Spleen (tissue), 11 donors: ENCODE measurements around the gene CARHSP1. TPM values are rescaled to one million over a fixed set of nuclear protein-coding genes. Genes with fewer than 3 reads are reported as not detected.

Source experiments
- DNase-seq: peaks from one replicate; pipeline ENCODE4 v3.0.0-alpha.2; 2020
- H3K27ac ChIP-seq, 8 donors: fragments of 200-600 bp; sonication (generic) in 7 of 8; 1 replicate in 4 of 8; 2 replicates in 4 of 8; pipeline versions ENCODE4 v1.5.0 to v1.8.0; 2016 to 2021; ENCODE audit warnings: inconsistent platforms in 4 of 8, mild to moderate bottlenecking in 4 of 8, moderate library complexity in 1 of 8
- H3K27me3 ChIP-seq, 7 donors: fragments of 200-600 bp; sonication (generic) in 6 of 7; replicated peaks in 1 of 7; 1 replicate in 4 of 7; 2 replicates in 3 of 7; pipeline versions ENCODE4 v1.5.0 to v1.8.0; 2016 to 2021; ENCODE audit warnings: inconsistent platforms in 3 of 7, mild to moderate bottlenecking in 1 of 7
- H3K36me3 ChIP-seq, 6 donors: fragments of 200-600 bp; sonication (generic) in 5 of 6; 1 replicate in 4 of 6; 2 replicates in 2 of 6; pipeline versions ENCODE4 v1.5.0 to v1.8.0; 2016 to 2021; ENCODE audit warnings: inconsistent platforms in 2 of 6
- H3K4me1 ChIP-seq, 6 donors: fragments of 200-600 bp; sonication (generic) in 5 of 6; 1 replicate in 3 of 6; 2 replicates in 3 of 6; pipeline versions ENCODE4 v1.5.0 to v1.8.0; 2016 to 2021; ENCODE audit warnings: inconsistent platforms in 3 of 6
- H3K4me3 ChIP-seq, 8 donors: fragments of 200-600 bp; sonication (generic) in 7 of 8; 1 replicate in 4 of 8; 2 replicates in 4 of 8; pipeline versions ENCODE4 v1.5.0 to v1.8.0; 2016 to 2021; ENCODE audit warnings: inconsistent platforms in 4 of 8, mild to moderate bottlenecking in 4 of 8, moderate library complexity in 2 of 8
- H3K9me3 ChIP-seq, 8 donors: fragments of 200-600 bp; sonication (generic) in 7 of 8; 1 replicate in 4 of 8; 2 replicates in 4 of 8; pipeline versions ENCODE4 v1.5.0 to v1.8.0; 2016 to 2021; ENCODE audit warnings: inconsistent platforms in 4 of 8
- POLR2A ChIP-seq, 3 donors: fragments of 450-650 bp; IDR thresholded peaks; one replicate each; pipeline ENCODE4 v1.5.1; 2017; ENCODE audit warnings: antibody characterized with exemption in 3 of 3, mild to moderate bottlenecking in 1 of 3
- POLR2AphosphoS5 ChIP-seq, 3 donors: sonication (generic); formaldehyde crosslinking; IDR thresholded peaks; one replicate each; pipeline ENCODE4 v1.5.1; 2017; ENCODE audit warnings: antibody characterized with exemption in 3 of 3
- WGBS, 5 donors: extraction: QIAGEN DNeasy Blood & Tissue Kit in 3 of 5; methylation state at CpG; one replicate each; pipeline versions ENCODE4 v1.1.5 to v1.1.7; 2013 to 2018; 5-methylcytosine and 5-hydroxymethylcytosine counted together
- intact Hi-C: fragments of 100-400 bp; cut with DNase I; formaldehyde crosslinking; loops from one replicate; pipeline ENCODE4 v1.15.0; 2023; ENCODE audit warnings: low total_unique reads
- polyA plus RNA-seq, 3 donors: library from polyadenylated mRNA; stranded (reverse); fragments of 200-250 nt; gene quantifications; one replicate each; pipeline ENCODE4 v1.2.1, GENCODE V29; 2013
- total RNA-seq, 7 donors: library from RNA; depleted of rRNA in 3 of 7; stranded (reverse); fragments of >200 nt in 3 of 7; fragmentation: NEBNext Ultra II Directional in 4 of 7; extraction: Animal tissue kit (Norgen Biotek cat#: 25700) in 4 of 7; gene quantifications; one replicate each; pipeline versions ENCODE4 v1.1.0 to v1.2.1, GENCODE V29; 2016 to 2021
- TF ChIP-seq, protein P1 (sequence below), 11 experiments: fragments of 200-600 bp in 7 of 11; fragments of 450-650 bp in 4 of 11; sonication (generic) in 4 of 11; IDR thresholded peaks in 8 of 11; conservative IDR thresholded peaks in 3 of 11; 1 replicate in 7 of 11; 2 replicates in 4 of 11; pipeline versions ENCODE4 v1.4.0 to v1.8.0; 2016 to 2021; ENCODE audit warnings: antibody characterized with exemption in 11 of 11, inconsistent platforms in 4 of 11, mild to moderate bottlenecking in 1 of 11
- donor health status: healthy with polysubstance abuse.
- donor health status: DM: no; HTN: no; CAD: no; lungs with moderate emphysema.
- donor health status: DM: no; HTN: no; CAD: no.
- donor health status: Bipolar disorder and iron deficiency.
- donor health status: healthy.
- donor health status: DM: no; HTN: no; CAD: no.
- donor health status: DM: yes; HTN: yes; CAD: no.

CARHSP1 gene
- total and polyA plus RNA-seq, 10 donors: 42.6 to 98.0 (median 55.7) TPM

DNA sequence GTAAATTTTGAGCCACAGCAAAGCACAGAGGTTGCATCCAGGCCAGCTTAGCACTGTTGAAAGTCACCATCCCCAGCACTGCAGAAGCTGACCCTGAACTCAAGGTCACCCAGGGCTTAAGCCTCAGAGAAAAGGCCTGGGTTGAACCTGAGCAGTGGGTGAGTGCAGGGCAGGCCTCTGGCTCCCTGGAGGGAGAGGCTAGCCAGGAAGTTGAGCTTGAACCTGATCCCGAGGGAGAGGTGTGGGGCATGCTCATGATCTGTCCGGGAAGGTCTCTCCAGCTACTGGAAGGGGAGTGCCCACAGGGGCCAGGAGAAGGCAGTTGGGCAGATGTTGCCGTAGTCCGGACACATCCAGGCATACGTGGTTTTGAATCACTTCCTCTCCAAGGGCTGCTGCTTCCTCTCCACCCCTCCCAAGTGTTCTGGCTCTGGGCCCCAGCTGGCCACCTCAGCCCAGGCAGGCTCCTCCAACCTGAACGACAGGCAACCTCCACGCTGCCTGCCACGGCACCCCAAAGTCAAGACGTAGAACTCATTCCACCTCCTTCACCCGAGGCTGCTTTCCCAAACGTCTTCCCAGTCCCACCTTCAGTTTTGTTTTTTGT, 18.4 kb downstream of the CARHSP1 start:
- Histone ChIP-seq H3K4me1 (peaks cover 14 to 48% (median 25%) of the 10 kb centered on the region in 6 donors), H3K36me3 (peaks cover 0 to 91% (median 38%) of the 10 kb centered on the region in 6 donors), H3K9me3 (no peaks in the 10 kb centered on the region), H3K27me3 (no peaks in the 10 kb centered on the region), H3K27ac (peak overlapping the region in 7 of 8 donors; percentile 39 to 79 (median 68)), H3K4me3 (peak overlapping the region in 1 of 8 donors; percentile 24)
- 14 to 31% (median 17%) methylated on average over 8 to 11 of the region's 11 CpGs for WGBS, 5 donors
- intact Hi-C loops: no loop called here
- DNase-seq: peak; percentile 87
- TF ChIP-seq POLR2AphosphoS5 (IDR thresholded peaks at IDR 0.05) (peak; percentile 74 to 78 (median 75)), POLR2A (IDR thresholded peaks at IDR 0.05) (no peak)
- TF ChIP-seq, protein P1, sequence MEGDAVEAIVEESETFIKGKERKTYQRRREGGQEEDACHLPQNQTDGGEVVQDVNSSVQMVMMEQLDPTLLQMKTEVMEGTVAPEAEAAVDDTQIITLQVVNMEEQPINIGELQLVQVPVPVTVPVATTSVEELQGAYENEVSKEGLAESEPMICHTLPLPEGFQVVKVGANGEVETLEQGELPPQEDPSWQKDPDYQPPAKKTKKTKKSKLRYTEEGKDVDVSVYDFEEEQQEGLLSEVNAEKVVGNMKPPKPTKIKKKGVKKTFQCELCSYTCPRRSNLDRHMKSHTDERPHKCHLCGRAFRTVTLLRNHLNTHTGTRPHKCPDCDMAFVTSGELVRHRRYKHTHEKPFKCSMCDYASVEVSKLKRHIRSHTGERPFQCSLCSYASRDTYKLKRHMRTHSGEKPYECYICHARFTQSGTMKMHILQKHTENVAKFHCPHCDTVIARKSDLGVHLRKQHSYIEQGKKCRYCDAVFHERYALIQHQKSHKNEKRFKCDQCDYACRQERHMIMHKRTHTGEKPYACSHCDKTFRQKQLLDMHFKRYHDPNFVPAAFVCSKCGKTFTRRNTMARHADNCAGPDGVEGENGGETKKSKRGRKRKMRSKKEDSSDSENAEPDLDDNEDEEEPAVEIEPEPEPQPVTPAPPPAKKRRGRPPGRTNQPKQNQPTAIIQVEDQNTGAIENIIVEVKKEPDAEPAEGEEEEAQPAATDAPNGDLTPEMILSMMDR (IDR thresholded peaks at IDR 0.05 in 8 of 11, conservative IDR thresholded peaks at IDR 0.05 in 3 of 11): no peak

DNA sequence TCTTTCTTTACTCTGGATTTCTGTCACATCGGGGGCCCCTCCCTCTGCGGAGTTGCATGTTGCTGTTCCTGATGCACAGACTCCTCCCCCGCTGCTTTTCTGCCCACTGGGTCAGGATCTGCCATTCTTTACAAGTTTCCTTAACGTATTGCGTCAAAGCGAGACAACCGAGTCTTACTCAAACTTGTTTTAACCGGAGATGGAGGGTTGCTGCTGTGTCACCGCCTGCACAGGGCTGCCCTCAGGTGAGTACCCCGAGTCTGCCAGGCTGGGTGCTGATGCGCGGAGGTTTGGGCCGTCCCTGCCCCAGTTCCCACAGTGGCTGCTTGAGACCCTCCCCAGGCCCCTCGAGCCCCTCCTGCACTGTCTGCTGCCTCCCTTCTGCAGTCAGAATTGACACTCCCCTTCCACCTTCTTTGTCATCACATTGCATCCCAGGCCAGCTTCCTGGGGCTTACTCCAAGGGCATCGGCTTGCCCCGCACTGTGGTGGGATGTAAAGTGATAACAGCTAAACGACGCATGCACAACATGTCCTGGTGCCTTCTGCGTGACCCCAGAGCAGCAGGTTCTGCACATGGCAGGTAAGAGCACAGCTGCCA, 19.3 kb downstream of the CARHSP1 start:
- H3K36me3 ChIP-seq: peaks cover 0 to 82% (median 30%) of the 10 kb centered on the region in 6 donors
- no peak overlapping the region for H3K4me3 ChIP-seq
- H3K4me1 ChIP-seq: peaks cover 14 to 48% (median 25%) of the 10 kb centered on the region in 6 donors
- peak overlapping the region in 7 of 8 donors; percentile 39 to 79 (median 68) for H3K27ac ChIP-seq
- no peaks in the 10 kb centered on the region for H3K27me3 ChIP-seq
- TF ChIP-seq POLR2AphosphoS5 (IDR thresholded peaks at IDR 0.05): peak in 1 of 3 donors; percentile 43
- TF ChIP-seq, protein P1 (IDR thresholded peaks at IDR 0.05 in 8 of 11, conservative IDR thresholded peaks at IDR 0.05 in 3 of 11): no peak
- no peaks in the 10 kb centered on the region for H3K9me3 ChIP-seq
- intact Hi-C loops: no loop called here
- WGBS, 5 donors: 68 to 81% (median 72%) methylated on average over 18 to 19 of the region's 19 CpGs
- peak; percentile 54 for DNase-seq

DNA sequence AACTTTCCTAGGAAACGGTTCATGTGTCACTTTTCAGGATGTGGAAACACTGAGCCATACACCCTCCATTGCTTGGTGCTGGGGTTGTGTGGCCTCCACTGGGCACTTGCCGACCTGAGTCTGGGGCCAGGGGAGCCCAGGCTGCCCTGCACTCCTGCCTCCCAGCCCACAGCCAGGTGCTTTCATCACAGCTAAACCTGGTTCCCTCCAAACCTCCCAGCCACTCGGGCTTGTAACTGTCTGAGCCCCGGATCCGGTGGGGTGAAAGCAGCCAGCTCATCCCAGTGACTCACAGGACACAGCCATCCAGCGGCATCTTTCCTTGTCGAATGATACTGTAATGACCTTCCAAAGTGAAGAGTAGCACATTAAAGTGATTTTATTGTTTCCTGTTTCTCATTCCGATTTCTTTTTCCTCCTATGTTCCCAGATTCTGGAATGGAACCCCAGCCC, 19.8 kb downstream of the CARHSP1 start:
- Histone ChIP-seq H3K27me3 (no peaks in the 10 kb centered on the region), H3K9me3 (no peaks in the 10 kb centered on the region), H3K27ac (peak overlapping the region in 4 of 8 donors; percentile 67 to 79 (median 74)), H3K4me3 (no peak overlapping the region), H3K36me3 (peaks cover 0 to 77% (median 28%) of the 10 kb centered on the region in 6 donors), H3K4me1 (peaks cover 14 to 48% (median 25%) of the 10 kb centered on the region in 6 donors)
- TF ChIP-seq POLR2A (IDR thresholded peaks at IDR 0.05) (no peak), POLR2AphosphoS5 (IDR thresholded peaks at IDR 0.05) (no peak)
- TF ChIP-seq, protein P1 (IDR thresholded peaks at IDR 0.05 in 8 of 11, conservative IDR thresholded peaks at IDR 0.05 in 3 of 11): no peak
- peak; percentile 62 for DNase-seq
- WGBS, 5 donors: 77 to 89% (median 80%) methylated on average over 7 to 8 of the region's 8 CpGs
- intact Hi-C loops: no loop called here
